ENCODE measurements around the gene TRHDE. TPM values are rescaled to one million over a fixed set of nuclear protein-coding genes. Genes with fewer than 3 reads are reported as not detected.
"Not testable (repeated sequence)": the region's sequence is repeated elsewhere in the genome, so short reads cannot be mapped to it uniquely, and the experiment has no call there.

TRHDE gene
- total RNA-seq, 4 donors from 2014 or later, result 0.77 to 31.2 (median 12.9) TPM

- Histone ChIP-seq H3K36me3 (no peaks in the 10 kb centered on the region), H3K4me3 (no peak overlapping the region), H3K27ac (no peak overlapping the region), H3K9me3 (no peaks in the 10 kb centered on the region), H3K27me3 (no peaks in the 10 kb centered on the region), H3K4me1 (no peaks in the 10 kb centered on the region)
- intact Hi-C loops (cut with DNase I; ENCODE audit: low total_unique reads), result no loop called here
- no peak for DNase-seq
- TF ChIP-seq POLR2A (IDR thresholded peaks at IDR 0.05) (no peak), CTCF (IDR thresholded peaks at IDR 0.05) (no peak)
These were observed 412.3 kb downstream of the TRHDE start for GRCh38 chr12:72684491-72684890.

GRCh38 chr12:72692338-72692737 is 420.2 kb downstream of the TRHDE start:
- H3K4me1 ChIP-seq, result no peaks in the 10 kb centered on the region
- intact Hi-C loops (cut with DNase I; ENCODE audit: low total_unique reads), result no loop called here

GRCh38 chr12:72694193-72694592 is 422.0 kb downstream of the TRHDE start:
- DNase-seq, result no peak
- H3K9me3 ChIP-seq, result no peaks in the 10 kb centered on the region
- H3K4me1 ChIP-seq, result no peaks in the 10 kb centered on the region
- H3K27ac ChIP-seq, result no peak overlapping the region
- H3K27me3 ChIP-seq, result no peaks in the 10 kb centered on the region
- no peaks in the 10 kb centered on the region for H3K36me3 ChIP-seq
- TF ChIP-seq CTCF (IDR thresholded peaks at IDR 0.05) (no peak), POLR2A (IDR thresholded peaks at IDR 0.05) (no peak)
- no peak overlapping the region for H3K4me3 ChIP-seq
- intact Hi-C loops (cut with DNase I; ENCODE audit: low total_unique reads), result no loop called here

More at GRCh38 chr12:72692338-72692737, 420.2 kb downstream of the TRHDE start:
- Histone ChIP-seq H3K36me3 (no peaks in the 10 kb centered on the region), H3K9me3 (no peaks in the 10 kb centered on the region), H3K27me3 (no peaks in the 10 kb centered on the region), H3K27ac (no peak overlapping the region), H3K4me3 (no peak overlapping the region)
- no peak for TF ChIP-seq POLR2A (IDR thresholded peaks at IDR 0.05)
- TF ChIP-seq CTCF (IDR thresholded peaks at IDR 0.05), result no peak
- no peak for DNase-seq

- TF ChIP-seq POLR2A (IDR thresholded peaks at IDR 0.05), result no peak
- TF ChIP-seq CTCF (IDR thresholded peaks at IDR 0.05), result no peak
- Histone ChIP-seq H3K4me1 (no peaks in the 10 kb centered on the region), H3K36me3 (no peaks in the 10 kb centered on the region), H3K9me3 (no peaks in the 10 kb centered on the region), H3K27me3 (no peaks in the 10 kb centered on the region), H3K27ac (no peak overlapping the region), H3K4me3 (no peak overlapping the region)
- intact Hi-C loops (cut with DNase I; ENCODE audit: low total_unique reads), result no loop called here
- no peak for DNase-seq
These were observed 427.2 kb downstream of the TRHDE start for GRCh38 chr12:72699362-72699761.

- H3K9me3 ChIP-seq; H3K4me3 ChIP-seq; H3K27me3 ChIP-seq; DNase-seq; H3K4me1 ChIP-seq; H3K36me3 ChIP-seq; intact Hi-C loops (cut with DNase I; ENCODE audit: low total_unique reads); H3K27ac ChIP-seq: not testable (repeated sequence)
These were observed 439.9 kb downstream of the TRHDE start for GRCh38 chr12:72712025-72712424.

GRCh38 chr12:72716221-72716620 is 444.1 kb downstream of the TRHDE start:
- DNase-seq, result no peak

More at GRCh38 chr12:72716221-72716620, 444.1 kb downstream of the TRHDE start:
- TF ChIP-seq POLR2A (IDR thresholded peaks at IDR 0.05), result no peak
- no peak for TF ChIP-seq CTCF (IDR thresholded peaks at IDR 0.05)
- Histone ChIP-seq H3K27ac (no peak overlapping the region), H3K27me3 (no peaks in the 10 kb centered on the region), H3K36me3 (no peaks in the 10 kb centered on the region), H3K4me1 (no peaks in the 10 kb centered on the region), H3K4me3 (no peak overlapping the region), H3K9me3 (no peaks in the 10 kb centered on the region)
- intact Hi-C loops (cut with DNase I; ENCODE audit: low total_unique reads), result no loop called here
